ENCODE results near the gene PSMD1.

Gene PSMD1

DNA sequence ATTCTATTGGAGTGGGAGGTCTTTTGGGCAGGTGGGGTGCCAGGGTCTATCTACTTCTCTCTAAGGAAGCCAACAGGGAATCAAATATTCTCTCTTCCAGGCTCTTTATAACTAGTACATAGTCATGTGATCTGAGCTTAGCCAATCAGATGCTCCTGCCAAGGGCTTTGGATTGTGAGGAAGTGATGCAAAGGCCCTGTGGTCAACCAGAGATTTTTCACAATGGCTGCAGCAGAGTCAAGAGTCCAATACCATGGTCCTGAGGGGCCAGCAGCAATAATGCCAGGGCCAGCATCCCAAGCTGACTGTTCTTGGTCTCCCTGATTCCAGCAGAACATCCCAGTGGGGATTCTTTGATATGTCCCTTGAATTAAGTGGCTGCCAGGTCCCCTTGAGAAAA, 27.8 kb upstream of the PSMD1 start:
- Histone ChIP-seq H3K4me1 (no peaks in the 10 kb centered on the region), H3K9ac (no peak overlapping the region), H3K27me3 (ENCODE audit: control insufficient read depth, insufficient read depth, low read length) (no peaks in the 10 kb centered on the region), H2AFZ (no peak overlapping the region), H3K36me3 (ENCODE audit: control insufficient read depth, insufficient read depth, low read length) (no peaks in the 10 kb centered on the region), H3K4me2 (ENCODE audit: low read length) (no peak overlapping the region), H3K27ac (no peak overlapping the region), H3K4me3 (ENCODE audit: low read depth, low read length) (no peak overlapping the region), H3K79me2 (no peaks in the 10 kb centered on the region), H3K9me3 (ENCODE audit: control insufficient read depth, low read length) (no peaks in the 10 kb centered on the region)
- TF ChIP-seq, protein P1, sequence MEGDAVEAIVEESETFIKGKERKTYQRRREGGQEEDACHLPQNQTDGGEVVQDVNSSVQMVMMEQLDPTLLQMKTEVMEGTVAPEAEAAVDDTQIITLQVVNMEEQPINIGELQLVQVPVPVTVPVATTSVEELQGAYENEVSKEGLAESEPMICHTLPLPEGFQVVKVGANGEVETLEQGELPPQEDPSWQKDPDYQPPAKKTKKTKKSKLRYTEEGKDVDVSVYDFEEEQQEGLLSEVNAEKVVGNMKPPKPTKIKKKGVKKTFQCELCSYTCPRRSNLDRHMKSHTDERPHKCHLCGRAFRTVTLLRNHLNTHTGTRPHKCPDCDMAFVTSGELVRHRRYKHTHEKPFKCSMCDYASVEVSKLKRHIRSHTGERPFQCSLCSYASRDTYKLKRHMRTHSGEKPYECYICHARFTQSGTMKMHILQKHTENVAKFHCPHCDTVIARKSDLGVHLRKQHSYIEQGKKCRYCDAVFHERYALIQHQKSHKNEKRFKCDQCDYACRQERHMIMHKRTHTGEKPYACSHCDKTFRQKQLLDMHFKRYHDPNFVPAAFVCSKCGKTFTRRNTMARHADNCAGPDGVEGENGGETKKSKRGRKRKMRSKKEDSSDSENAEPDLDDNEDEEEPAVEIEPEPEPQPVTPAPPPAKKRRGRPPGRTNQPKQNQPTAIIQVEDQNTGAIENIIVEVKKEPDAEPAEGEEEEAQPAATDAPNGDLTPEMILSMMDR (IDR thresholded peaks at IDR 0.05): no peak

DNA sequence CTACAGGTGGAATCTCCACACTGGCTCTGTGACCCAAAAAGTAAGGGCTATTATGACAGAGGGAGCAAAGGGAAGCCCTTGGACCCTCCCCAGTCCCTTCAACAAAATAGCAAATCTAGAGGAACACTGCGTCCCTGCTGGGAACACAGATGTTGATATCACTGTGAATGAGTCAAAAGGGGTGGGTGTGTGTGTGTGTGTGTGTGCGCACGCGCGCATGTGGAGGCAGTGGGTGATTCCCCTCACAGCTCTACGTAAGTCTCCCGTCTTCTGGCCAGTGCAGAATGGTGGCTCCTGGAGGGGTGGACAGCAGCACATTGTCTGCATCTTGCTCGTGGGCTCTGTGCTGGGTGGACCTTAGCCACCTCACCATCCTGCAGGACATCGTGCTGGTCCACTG, 27.1 kb upstream of the PSMD1 start:
- no peak overlapping the region for H2AFZ ChIP-seq
- H3K27me3 ChIP-seq (ENCODE audit: control insufficient read depth, insufficient read depth, low read length): no peaks in the 10 kb centered on the region
- TF ChIP-seq, protein P1 (IDR thresholded peaks at IDR 0.05): no peak

DNA sequence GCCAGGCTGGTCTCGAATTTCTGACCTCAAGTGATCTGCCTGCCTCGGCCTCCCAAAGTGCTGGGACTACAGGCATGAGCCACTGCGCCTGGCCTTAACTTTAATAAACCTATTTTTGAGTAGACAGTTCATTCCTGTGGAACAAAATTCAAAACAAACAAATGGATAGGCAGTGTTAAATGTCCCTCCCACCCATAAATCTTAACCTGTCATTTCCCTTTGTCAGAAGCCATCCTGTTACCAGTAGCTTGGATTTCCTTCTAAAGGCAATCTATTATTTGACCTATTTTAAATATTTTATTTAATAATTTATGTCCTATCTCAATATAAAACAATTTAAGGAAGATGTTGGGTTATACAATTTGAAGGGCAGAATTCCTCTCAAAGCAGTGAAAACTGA, 25.9 kb upstream of the PSMD1 start:
- Histone ChIP-seq H3K79me2 (no peaks in the 10 kb centered on the region), H3K27ac (no peak overlapping the region), H3K9ac (no peak overlapping the region), H3K4me2 (ENCODE audit: low read length) (no peak overlapping the region), H3K27me3 (ENCODE audit: control insufficient read depth, insufficient read depth, low read length) (no peaks in the 10 kb centered on the region), H3K9me3 (ENCODE audit: control insufficient read depth, low read length) (no peaks in the 10 kb centered on the region), H3K36me3 (ENCODE audit: control insufficient read depth, insufficient read depth, low read length) (no peaks in the 10 kb centered on the region), H3K4me1 (no peaks in the 10 kb centered on the region), H2AFZ (no peak overlapping the region), H3K4me3 (ENCODE audit: low read depth, low read length) (no peak overlapping the region)
- TF ChIP-seq, protein P1 (IDR thresholded peaks at IDR 0.05): no peak

More for the DNA sequence above, 27.1 kb upstream of the PSMD1 start:
- Histone ChIP-seq H3K36me3 (ENCODE audit: control insufficient read depth, insufficient read depth, low read length) (no peaks in the 10 kb centered on the region), H3K4me1 (no peaks in the 10 kb centered on the region), H3K4me3 (ENCODE audit: low read depth, low read length) (no peak overlapping the region), H3K9ac (no peak overlapping the region), H3K4me2 (ENCODE audit: low read length) (no peak overlapping the region), H3K79me2 (no peaks in the 10 kb centered on the region), H3K27ac (no peak overlapping the region), H3K9me3 (ENCODE audit: control insufficient read depth, low read length) (no peaks in the 10 kb centered on the region)

DNA sequence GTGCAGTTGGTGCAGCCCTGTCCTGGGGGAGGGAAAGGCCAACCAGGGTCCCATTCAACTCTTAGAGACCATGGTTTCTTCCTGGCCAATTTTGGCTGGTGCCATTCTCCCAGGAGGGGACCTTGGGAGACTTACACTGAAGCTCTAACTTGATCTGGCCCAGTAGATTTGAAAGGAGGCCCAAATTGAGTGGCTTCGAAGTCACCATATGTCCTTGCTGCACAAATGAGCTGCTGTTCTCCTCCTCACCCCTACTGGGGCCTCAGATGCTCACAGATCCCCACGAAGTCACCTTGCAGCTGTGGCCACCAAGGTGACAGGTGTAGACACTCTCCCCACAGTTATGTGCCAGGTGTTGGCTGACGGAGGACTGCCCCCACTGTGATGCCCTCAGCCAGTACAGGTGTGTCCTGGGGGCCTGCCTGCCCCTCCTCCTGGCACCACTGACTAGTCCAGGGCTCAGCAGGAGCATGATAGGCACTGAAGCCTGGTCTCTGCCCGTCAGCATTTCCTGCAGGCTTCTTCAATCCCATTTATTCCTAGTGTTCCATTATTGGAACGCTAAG, 24.0 kb upstream of the PSMD1 start:
- TF ChIP-seq, protein P1 (IDR thresholded peaks at IDR 0.05): no peak
- no peak overlapping the region for H3K27ac ChIP-seq
- H3K4me2 ChIP-seq (ENCODE audit: low read length): no peak overlapping the region
- no peak overlapping the region for H3K9ac ChIP-seq
- no peak overlapping the region for H3K4me3 ChIP-seq (ENCODE audit: low read depth, low read length)
- no peaks in the 10 kb centered on the region for H3K9me3 ChIP-seq (ENCODE audit: control insufficient read depth, low read length)
- no peaks in the 10 kb centered on the region for H3K79me2 ChIP-seq
- no peaks in the 10 kb centered on the region for H3K36me3 ChIP-seq (ENCODE audit: control insufficient read depth, insufficient read depth, low read length)
- H3K27me3 ChIP-seq (ENCODE audit: control insufficient read depth, insufficient read depth, low read length): no peaks in the 10 kb centered on the region
- no peaks in the 10 kb centered on the region for H3K4me1 ChIP-seq
- no peak overlapping the region for H2AFZ ChIP-seq

All from parathyroid adenoma (tissue), 2 donors.